ENCODE data around the gene OPA3.

OPA3 gene

DNA sequence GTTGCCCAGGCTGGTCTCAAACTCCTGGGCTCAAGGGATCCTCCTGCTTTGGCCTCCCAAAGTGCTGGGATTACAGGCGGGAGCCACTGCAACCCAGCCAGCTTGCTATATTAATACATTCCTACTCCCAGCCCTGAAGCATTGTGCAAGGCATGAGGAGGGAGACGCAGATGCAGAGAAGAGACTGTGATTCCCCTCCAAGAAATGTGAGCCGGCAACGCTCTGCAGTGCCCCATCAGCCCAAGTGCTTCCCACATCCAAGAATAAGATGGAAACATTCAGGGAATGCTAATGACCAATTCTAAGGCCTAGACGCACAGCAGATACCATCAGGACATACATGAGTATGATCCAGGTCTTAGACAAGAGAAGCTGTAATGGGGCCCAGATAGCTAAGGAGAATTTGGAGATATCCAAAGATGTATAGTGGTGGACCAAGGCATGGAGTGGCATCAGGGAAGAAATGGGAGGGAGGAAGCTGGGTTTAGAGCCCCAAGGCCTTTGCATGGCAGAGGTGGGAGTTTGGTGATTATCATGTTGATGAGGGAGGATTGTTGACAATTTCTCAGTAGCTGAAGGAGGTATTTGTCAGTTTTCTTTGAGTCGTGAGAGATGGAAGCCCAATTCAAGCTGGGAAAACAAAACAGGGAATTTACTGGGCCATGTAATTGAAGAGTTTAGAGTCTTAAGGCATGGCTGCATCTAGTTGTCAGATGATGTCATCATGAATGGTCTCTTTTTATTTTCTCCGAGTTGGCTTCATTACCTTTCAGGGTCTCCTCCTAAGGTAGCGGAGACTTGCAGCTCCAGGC is 83.5 kb downstream of the OPA3 start:
- no peak for DNase-seq

GRCh38 chr19:45499196-45500180 is 85.1 kb downstream of the OPA3 start:
- DNase-seq: peak; percentile 94

DNA sequence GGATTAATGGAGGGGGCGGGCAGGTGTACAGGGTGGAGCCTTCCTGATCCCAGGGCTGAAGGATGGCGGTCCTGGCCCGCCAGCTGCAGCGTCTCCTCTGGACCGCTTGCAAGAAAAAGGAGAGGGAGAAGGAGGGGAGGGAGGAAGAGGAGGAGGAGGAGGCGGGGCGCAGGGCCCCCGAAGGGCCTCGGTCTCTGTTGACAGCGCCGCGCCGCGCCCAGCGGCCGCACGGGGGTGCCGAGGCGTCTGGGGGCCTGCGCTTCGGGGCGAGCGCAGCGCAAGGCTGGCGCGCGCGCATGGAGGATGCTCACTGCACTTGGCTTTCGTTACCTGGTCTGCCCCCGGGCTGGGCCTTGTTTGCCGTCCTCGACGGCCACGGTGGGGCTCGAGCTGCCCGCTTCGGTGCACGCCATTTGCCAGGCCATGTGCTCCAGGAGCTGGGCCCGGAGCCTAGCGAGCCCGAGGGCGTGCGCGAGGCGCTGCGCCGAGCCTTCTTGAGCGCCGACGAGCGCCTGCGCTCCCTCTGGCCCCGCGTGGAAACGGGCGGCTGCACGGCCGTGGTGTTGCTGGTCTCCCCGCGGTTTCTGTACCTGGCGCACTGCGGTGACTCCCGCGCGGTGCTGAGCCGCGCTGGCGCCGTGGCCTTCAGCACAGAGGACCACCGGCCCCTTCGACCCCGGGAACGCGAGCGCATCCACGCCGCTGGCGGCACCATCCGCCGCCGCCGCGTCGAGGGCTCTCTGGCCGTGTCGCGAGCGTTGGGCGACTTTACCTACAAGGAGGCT is 86.0 kb downstream of the OPA3 start, which contains the start of gene PPM1N:
PPM1N (plus strand) TSS at position 33 of the 785 bp plus-strand sequence; CDS start at position 63, 30 bp downstream.
- DNase-seq: peak; percentile 54

- no peak for DNase-seq
Measured at GRCh38 chr19:45497791-45498190, 86.8 kb downstream of the OPA3 start.

- peak; percentile 49 for DNase-seq
Measured at GRCh38 chr19:45496349-45496953, 88.2 kb downstream of the OPA3 start.

- DNase-seq: no peak
Measured at GRCh38 chr19:45495178-45495577, 89.4 kb downstream of the OPA3 start.

DNA sequence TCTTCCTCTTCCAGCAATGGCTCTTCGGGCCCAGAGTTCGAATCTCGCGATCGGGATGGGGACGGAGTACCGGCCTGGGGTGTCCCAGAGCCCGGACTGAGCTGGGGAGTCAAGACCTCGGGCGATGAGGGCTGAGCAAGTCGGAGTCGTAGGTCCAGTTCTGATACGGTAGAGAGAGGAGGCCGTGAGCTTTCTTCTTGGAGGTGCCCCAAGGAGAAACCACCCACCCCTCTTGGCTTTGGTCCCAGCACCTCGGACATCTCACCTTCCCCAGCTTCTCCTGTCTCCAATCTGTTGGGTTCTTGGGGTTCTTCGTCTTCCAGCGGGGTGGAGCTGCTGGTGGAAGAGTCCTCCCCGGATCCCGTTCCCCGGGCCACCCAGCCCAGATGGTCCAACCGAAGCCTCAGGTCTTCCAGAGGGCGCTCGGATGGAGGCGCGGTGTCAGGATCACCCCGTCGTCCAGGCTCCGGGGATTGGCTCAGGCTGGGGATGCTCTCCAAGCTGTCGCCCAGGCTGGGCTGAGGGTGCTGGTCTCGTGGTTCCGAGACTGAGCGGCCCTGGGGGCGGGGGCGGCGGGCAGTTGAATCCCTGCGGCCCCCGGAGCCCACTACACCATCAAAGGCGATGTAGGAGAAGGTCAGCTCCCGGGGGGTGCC is 90.2 kb downstream of the OPA3 start:
- DNase-seq: no peak

GRCh38 chr19:45492627-45493470 is 91.8 kb downstream of the OPA3 start:
- DNase-seq: no peak

GRCh38 chr19:45492137-45492626 is 92.4 kb downstream of the OPA3 start:
- no peak for DNase-seq

DNA sequence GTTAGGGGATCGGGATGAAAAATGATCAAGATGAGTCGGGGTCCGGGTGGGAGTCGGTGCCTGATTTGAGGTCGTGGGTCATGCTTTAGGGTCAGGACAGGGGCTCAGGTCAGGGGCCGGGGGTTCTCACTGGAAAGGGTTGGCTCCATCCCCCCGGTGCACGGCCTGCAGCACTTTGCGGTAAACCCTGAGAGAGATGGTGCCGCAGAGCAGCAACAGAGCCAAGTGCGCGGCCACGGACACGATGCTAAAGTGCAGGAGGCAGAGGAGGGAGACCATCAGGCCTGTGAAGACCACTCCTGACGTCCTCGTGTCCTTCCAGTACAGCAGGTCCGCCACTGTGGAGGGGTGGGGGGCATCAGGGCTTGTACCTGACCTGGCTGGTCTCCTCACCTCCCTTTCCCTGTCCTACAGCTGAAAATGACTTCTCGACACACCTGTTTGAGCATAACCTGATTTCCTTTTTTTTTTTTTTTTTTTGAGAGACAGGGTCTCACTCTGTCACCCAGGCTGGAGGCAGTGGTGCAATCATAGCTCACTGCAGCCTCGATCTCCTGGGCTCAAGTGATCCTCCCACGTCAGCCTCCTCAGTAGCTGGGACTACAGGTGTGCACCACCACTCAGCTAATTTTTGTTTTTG is 95.3 kb downstream of the OPA3 start:
- no peak for DNase-seq

GRCh38 chr19:45488708-45489107 is 95.9 kb downstream of the OPA3 start:
- no peak for DNase-seq

DNA sequence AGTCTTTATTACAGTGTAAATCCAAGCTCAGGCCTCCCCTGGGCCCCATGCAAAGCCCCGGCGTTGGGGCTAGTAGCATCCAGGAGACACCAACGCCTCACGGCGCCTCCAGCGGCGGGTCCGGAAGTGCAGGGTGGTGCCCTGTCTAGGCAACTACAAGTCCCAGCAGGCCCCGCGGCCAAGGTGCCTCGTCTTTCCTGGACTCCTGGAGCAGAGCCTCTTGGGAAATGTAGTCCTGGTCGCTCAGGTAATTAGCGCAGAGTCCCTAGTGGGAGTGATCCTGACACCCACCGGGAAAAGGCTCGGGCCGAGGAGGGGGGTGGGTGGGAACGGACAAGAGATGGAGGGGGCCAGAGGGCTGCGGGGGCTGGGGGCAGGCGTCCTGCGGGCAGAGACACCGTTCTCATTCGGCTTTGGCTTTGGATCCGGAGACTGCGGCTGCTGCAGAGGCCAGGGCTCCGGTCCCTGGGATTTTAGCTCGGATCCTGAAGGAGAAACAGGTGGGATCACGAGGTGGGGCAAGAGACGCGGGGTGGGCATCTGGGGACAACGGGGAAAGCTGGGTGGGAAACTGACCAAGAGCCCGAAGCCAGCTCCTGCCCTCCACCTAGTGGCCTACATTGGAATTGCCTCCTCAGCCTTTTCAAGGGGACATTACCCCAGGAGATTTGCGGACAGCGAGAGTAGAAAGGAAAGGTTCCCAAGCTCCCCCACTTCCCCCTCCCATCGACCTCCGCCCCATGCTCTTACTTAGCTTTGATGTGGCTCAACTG is 99.1 kb downstream of the OPA3 start:
- DNase-seq: peak; percentile 97

DNA sequence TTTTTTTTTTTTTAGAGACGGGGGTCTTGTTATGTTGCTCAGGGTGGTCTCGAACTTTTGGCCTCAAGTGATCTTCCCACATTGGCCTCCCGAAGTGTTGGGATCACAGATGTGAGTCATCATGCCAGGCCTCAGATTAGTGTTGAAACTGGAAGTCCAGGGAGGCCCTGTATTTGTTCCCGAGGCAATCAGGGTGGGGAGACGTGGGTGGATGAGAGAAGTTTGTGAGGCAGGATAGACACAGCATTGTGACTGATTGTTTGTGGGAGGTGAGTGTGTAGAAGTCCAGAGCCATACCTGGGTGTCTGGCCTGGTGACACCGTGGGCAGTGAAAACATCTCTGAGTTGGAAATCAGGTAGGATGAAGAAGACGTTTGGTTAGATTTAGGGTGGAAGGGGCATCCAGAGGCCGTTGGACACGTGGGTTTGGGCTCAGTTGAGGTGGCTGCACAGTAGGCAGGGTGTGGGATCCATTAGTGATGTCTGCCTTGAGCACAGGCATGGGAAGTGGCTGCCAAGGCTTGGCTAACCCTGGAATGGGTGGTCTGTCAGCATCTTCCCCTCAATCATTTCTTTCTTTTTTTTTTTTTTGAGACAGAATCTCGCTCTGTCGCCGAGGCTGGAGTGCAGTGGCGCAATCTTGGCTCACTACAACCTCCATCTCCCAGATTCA is 100.2 kb downstream of the OPA3 start:
- no peak for DNase-seq

DNA sequence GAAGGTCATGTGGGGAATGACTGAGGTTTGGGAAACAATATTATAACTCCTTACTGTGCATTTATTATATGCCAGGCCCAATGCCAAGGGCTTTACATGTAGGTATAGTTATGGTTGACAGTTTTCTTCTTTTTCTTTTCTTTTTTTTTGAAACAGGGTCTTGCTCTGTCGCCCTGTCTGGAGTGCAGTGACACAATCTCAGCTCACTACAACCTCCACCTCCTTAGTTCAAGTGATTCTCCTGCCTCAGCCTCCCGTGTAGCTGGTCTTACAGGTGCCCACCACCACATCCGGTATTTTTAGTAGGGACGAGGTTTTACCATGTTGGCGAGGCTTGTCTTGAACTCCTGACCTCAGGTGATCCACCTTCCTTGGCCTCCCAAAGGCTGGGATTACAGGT is 101.6 kb downstream of the OPA3 start:
- DNase-seq: no peak

DNA sequence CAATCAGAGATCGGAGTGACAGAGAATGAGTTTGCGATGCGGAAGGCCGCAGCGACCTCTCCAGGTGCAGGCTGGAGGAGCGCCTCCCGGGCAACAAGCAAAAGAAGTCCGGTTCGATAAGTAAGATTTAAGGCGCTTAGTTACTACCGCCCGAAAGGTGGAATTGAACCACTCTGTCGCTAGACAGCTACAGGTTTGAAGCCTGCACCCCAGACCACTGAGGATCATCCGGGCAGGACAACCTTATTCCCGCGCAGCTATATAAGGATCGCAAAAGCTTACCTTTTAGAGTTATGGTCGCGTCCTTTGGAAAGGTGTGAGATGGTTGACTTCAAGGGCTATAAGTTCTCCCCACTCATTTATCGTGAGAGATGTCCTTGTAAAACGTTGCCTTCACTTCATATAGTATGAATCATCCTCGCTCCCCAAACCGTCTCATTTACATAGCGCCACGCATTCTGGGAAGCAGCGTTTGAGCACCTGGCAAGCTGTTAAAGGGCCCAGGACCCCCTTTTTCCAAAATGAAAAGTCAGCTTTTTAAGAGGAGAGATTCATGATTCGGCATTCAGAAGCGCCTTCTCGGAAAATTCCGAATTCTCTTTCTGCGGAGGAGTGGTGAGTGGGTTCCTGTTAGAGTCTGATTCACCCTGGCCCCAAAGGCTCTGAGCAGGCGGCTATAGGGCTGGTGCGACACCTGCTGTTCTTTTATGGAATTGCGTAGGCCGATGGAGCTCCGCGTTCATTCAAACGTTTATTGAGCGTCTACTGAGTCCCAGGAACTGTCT is 106.0 kb downstream of the OPA3 start:
- peak; percentile 87 for DNase-seq

DNA sequence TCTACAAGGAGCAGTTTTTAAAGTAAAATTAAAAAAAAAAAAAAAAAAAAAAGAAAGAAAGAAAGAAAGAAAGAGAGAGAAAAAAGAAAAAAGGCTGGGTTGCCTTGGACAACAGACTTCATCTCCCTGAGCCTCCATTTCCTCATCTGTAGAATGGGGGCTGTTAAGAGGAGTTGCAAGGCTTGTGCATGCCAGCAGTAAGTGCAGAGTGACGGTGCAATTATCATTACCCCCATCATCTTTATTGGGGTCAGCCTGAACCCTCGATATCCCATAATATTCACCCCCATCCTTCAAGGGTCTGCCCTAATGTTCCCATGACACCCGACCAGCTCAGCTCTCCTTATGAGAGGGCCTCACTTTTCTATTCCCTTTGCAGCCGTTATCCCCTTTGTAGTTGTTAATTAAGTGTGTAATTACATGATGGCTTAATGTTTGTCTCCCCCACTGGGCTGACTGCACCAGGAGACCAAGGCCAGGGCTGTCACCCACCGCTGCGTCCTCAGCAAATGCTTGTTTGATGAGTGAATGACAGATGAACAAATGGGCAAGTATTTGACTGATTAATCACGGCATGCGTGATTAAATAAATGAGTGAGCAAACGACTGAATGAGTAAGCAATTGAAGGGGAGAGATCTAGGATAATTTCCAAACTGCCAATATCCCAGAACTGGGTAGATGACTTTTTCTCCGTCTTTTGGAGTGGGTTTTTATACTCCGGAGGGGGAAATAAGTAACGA is 106.7 kb downstream of the OPA3 start:
- peak; percentile 95 for DNase-seq
